Activated CD8-positive, alpha-beta memory T cell treated with anti-CD3 and anti-CD28 coated beads for 4 hours (primary cell): Measurements from ENCODE around the gene DMXL2.

Experiments used
- DNase-seq, 2 donors: peaks; one replicate each; pipeline ENCODE4 v3.0.0-alpha.2; 2020; ENCODE audit warnings: low read depth in 2 of 2

The DMXL2 gene

GRCh38 chr15:51405693-51406523 lies 216.7 kb downstream of the DMXL2 start:
- DNase-seq: no peak

DNA sequence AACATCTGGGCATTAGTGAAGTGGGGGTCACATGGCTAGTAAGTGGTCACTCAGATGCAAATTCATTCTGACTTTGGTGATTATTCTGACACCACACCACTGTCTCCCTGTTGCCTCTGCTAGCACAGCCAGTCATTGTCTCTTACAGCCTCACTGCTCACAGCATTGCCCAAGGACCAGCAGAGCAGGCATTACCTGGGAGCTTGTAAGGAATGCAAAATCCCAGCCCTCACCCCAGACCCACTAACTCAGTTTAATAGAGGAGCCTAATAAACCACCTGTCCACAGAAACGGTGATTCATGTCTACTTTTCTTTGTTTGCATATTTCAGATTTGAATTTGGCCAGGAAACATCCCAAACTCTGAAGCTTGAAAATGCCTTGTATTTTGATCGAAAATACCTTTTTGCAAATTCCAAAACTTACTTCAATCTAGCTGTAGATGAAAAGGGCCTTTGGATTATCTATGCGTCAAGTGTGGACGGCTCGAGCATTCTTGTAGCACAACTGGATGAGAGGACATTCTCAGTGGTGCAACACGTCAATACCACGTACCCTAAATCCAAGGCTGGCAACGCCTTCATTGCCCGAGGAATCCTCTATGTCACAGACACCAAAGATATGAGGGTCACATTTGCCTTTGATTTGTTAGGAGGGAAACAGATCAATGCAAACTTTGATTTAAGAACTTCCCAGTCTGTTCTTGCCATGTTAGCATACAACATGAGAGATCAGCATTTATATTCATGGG lies 218.4 kb downstream of the DMXL2 start:
- DNase-seq: no peak

DNA sequence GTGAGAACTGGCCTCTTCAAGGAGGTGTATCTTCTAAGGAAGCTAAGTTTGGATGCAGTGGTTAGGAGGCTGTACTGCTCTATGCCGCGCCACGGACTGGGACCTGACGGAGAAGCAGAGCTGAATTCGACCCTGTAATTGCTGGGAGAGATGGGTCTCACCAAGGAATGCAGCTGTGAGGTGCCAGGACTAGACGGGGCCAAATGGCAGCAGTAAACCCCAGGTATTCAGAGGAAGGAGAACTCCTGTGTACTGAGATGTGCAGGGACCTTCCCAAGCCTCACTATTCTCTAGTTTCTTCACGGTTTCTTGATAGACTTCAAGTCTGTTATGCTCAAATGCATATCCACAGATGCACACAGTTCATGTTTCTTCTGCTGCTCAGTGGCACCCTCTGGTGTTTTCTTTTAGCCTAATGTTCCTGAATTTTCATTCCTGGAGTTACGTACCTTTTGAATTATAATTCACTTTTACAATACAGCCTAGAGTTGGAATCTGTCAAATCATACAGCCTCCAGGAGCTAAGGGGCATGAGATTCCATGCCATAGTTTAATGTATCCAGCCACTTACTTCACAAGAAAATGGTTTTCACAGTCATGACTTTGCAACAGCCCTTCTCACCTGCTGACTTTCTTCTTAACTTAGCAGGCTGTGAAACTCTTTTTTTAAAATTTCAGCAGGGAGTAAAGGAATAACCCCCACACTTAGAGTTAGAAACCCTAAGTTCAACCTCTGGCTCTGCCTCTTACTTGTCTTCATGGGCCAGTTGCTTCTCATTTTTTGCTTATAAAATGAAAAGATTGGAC lies 219.3 kb downstream of the DMXL2 start:
- DNase-seq: no peak

GRCh38 chr15:51401872-51402517 lies 220.6 kb downstream of the DMXL2 start:
- no peak for DNase-seq

GRCh38 chr15:51401051-51401780 lies 221.4 kb downstream of the DMXL2 start:
- DNase-seq: no peak

- DNase-seq: no peak
Measured at GRCh38 chr15:51398626-51399025, 223.9 kb downstream of the DMXL2 start.
